ENCODE data around the gene TMEM266. TPM values are rescaled to one million over a fixed set of nuclear protein-coding genes. Genes with fewer than 3 reads are reported as not detected.

TMEM266 gene
- total RNA-seq, 1 experiment from 2014 or later, result not detected

GRCh38 chr15:76208084-76208785 lies 148.4 kb downstream of the TMEM266 start:
- Histone ChIP-seq H2AFZ (ENCODE audit: low read length) (no peak overlapping the region), H3K9me2 (replicated peaks; ENCODE audit: low read length) (no peaks in the 10 kb centered on the region), H3K4me1 (ENCODE audit: insufficient read depth, low read length) (no peaks in the 10 kb centered on the region), H3K9me3 (ENCODE audit: low read length) (no peaks in the 10 kb centered on the region), H3K79me2 (ENCODE audit: low read length) (no peaks in the 10 kb centered on the region), H3K9ac (ENCODE audit: low read length) (no peak overlapping the region), H3K27me3 (ENCODE audit: low read length) (no peaks in the 10 kb centered on the region), H3F3A (ENCODE audit: low read length, unreplicated experiment) (no peaks in the 10 kb centered on the region), H3K4me3 (ENCODE audit: low read length) (no peak overlapping the region), H3K36me3 (ENCODE audit: low read depth, low read length) (no peaks in the 10 kb centered on the region), H3K4me2 (ENCODE audit: low read length) (no peak overlapping the region), H4K20me1 (ENCODE audit: low read length) (no peaks in the 10 kb centered on the region), H3K27ac (ENCODE audit: low read length) (no peak overlapping the region)
- no TSS peak for BruUV-seq (replicated peaks)
- ATAC-seq, result no peak
- ChIA-PET POLR2A (ENCODE audit: unreplicated experiment) (no interaction called here), CTCF (no interaction called here)
- DNase-seq, result no peak
- intact Hi-C loops (cut with micrococcal nuclease), result no loop called here
- no peak for TF ChIP-seq EZH2 (IDR thresholded peaks at IDR 0.05; ENCODE audit: low read length, unreplicated experiment)
- TF ChIP-seq EZH2phosphoT487 (IDR thresholded peaks at IDR 0.05; ENCODE audit: borderline replicate concordance, low read length), result no peak
- TF ChIP-seq CTCF (conservative IDR thresholded peaks at IDR 0.05; ENCODE audit: low read depth, low read length), result no peak

- Histone ChIP-seq H3K36me3 (ENCODE audit: low read depth, low read length) (no peaks in the 10 kb centered on the region), H3K27me3 (ENCODE audit: low read length) (no peaks in the 10 kb centered on the region), H3F3A (ENCODE audit: low read length, unreplicated experiment) (no peaks in the 10 kb centered on the region), H3K9ac (ENCODE audit: low read length) (no peak overlapping the region), H3K9me2 (replicated peaks; ENCODE audit: low read length) (no peaks in the 10 kb centered on the region), H3K79me2 (ENCODE audit: low read length) (no peaks in the 10 kb centered on the region), H3K4me2 (ENCODE audit: low read length) (no peak overlapping the region), H4K20me1 (ENCODE audit: low read length) (no peaks in the 10 kb centered on the region), H3K27ac (ENCODE audit: low read length) (no peak overlapping the region), H3K4me3 (ENCODE audit: low read length) (no peak overlapping the region), H3K4me1 (ENCODE audit: insufficient read depth, low read length) (no peaks in the 10 kb centered on the region), H3K9me3 (ENCODE audit: low read length) (no peaks in the 10 kb centered on the region), H2AFZ (ENCODE audit: low read length) (no peak overlapping the region)
- ATAC-seq, result no peak
- TF ChIP-seq CTCF (conservative IDR thresholded peaks at IDR 0.05; ENCODE audit: low read depth, low read length) (no peak), EZH2 (IDR thresholded peaks at IDR 0.05; ENCODE audit: low read length, unreplicated experiment) (no peak), EZH2phosphoT487 (IDR thresholded peaks at IDR 0.05; ENCODE audit: borderline replicate concordance, low read length) (no peak)
- BruUV-seq (replicated peaks), result no TSS peak
- intact Hi-C loops (cut with micrococcal nuclease), result no loop called here
- ChIA-PET POLR2A (ENCODE audit: unreplicated experiment) (no interaction called here), CTCF (no interaction called here)
- no peak for DNase-seq
Observed at GRCh38 chr15:76208786-76209424, 149.1 kb downstream of the TMEM266 start.

GRCh38 chr15:76209523-76209922 lies 149.7 kb downstream of the TMEM266 start:
- ChIA-PET CTCF (no interaction called here), POLR2A (ENCODE audit: unreplicated experiment) (no interaction called here)
- H2AFZ ChIP-seq (ENCODE audit: low read length), result no peak overlapping the region
- no peak overlapping the region for H3K27ac ChIP-seq (ENCODE audit: low read length)
- BruUV-seq (replicated peaks), result no TSS peak
- H3K4me2 ChIP-seq (ENCODE audit: low read length), result no peak overlapping the region
- H3K9me2 ChIP-seq (replicated peaks; ENCODE audit: low read length), result no peaks in the 10 kb centered on the region
- ATAC-seq (no peak), DNase-seq (no peak)
- no peaks in the 10 kb centered on the region for H3K4me1 ChIP-seq (ENCODE audit: insufficient read depth, low read length)
- H3K4me3 ChIP-seq (ENCODE audit: low read length), result no peak overlapping the region
- H3K27me3 ChIP-seq (ENCODE audit: low read length), result no peaks in the 10 kb centered on the region
- intact Hi-C loops (cut with micrococcal nuclease), result no loop called here
- H3K9ac ChIP-seq (ENCODE audit: low read length), result no peak overlapping the region
- no peaks in the 10 kb centered on the region for H3F3A ChIP-seq (ENCODE audit: low read length, unreplicated experiment)
- H3K79me2 ChIP-seq (ENCODE audit: low read length), result no peaks in the 10 kb centered on the region
- TF ChIP-seq EZH2 (IDR thresholded peaks at IDR 0.05; ENCODE audit: low read length, unreplicated experiment) (no peak), EZH2phosphoT487 (IDR thresholded peaks at IDR 0.05; ENCODE audit: borderline replicate concordance, low read length) (no peak), CTCF (conservative IDR thresholded peaks at IDR 0.05; ENCODE audit: low read depth, low read length) (no peak)
- no peaks in the 10 kb centered on the region for H3K9me3 ChIP-seq (ENCODE audit: low read length)
- H3K36me3 ChIP-seq (ENCODE audit: low read depth, low read length), result no peaks in the 10 kb centered on the region
- no peaks in the 10 kb centered on the region for H4K20me1 ChIP-seq (ENCODE audit: low read length)
